HG03064 (cell line): ENCODE data around the gene ALMS1.
"Not testable (repeated sequence)": the region's sequence is repeated elsewhere in the genome, so short reads cannot be mapped to it uniquely, and the experiment has no call there.

Source experiments
- ATAC-seq: cut with Tn5 transposase; IDR thresholded peaks from one replicate; pipeline ENCODE4 v1.9.1; 2021; ENCODE audit warnings: low read depth; ENCODE audit not compliant: unreplicated experiment

Gene ALMS1

DNA sequence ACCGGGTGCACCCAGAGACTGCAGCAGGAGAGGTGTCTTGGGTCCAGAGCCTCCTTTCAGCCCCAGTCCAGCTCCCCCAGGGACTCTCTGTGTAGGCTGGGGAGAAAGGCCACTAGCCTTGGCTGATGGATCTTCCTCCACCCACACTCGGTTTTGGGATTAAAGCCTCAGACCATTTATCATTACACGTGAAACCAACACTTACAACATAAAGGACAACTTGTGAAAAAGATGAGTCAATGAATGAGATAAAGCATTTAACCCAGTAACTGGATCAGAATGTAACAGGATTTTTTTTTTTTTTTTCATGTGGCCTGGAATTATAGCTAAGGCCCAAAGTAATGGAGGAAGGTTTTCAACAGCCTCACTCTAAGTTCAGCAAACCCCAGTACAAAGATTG is 224.5 kb downstream of the ALMS1 start:
- ATAC-seq: no peak

DNA sequence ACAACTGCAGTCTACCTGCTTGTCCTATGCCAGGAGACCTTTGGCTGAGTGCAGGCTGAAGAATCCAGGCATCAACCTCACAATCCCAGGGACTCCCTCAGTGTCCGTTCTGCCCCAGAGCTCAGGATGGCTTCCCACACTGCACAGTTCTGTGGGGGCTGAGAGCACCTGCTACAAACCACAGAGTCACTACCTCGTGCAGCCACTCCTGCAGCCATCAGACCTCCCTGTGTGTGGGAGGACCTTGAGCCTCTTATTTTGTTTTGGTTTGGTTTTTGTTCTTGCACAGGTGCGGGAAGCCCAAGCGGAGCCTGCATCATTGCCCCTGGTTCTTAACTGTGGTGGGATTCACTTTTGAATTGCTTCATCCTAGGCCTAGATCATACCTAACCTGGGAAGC is 225.6 kb downstream of the ALMS1 start:
- ATAC-seq: no peak

DNA sequence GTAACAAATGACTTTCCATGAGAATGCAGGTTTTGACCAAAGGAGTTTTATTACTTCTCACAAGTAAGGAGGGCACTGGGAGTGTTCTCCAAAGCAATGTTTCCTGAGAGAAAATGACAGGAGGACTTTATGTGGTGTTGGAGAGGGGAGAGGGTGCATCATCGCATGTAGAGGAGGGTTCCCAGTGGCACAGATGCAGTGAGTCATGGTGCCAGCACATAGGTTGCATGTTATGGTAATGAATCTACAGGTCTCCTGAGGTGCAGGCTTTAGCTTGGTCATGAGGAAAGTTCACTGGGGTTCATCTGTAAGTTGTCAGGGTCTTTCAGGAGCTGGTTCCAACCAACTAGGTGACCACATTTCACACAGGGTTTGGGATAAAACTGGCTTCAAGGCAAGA is 226.2 kb downstream of the ALMS1 start:
- ATAC-seq: no peak

DNA sequence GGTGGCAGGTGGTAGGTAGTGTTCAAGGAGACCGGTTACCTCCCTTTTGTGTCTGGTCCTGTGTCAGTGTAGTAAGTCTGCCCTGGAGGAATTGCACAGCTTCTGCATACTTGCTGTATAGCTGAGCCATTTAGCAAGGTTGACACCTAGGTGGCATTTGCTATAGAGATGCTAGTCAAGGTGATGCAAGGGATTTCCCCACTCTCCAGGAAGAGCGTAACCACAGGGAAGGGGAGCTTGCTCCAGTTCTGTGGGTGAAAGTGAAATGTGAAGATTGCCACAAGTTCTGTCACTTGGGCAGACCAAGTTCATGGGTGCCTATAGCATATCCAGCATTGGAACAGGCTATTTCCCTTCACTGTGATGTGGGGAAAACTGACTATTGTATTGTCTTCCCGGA is 228.5 kb downstream of the ALMS1 start:
- no peak for ATAC-seq

DNA sequence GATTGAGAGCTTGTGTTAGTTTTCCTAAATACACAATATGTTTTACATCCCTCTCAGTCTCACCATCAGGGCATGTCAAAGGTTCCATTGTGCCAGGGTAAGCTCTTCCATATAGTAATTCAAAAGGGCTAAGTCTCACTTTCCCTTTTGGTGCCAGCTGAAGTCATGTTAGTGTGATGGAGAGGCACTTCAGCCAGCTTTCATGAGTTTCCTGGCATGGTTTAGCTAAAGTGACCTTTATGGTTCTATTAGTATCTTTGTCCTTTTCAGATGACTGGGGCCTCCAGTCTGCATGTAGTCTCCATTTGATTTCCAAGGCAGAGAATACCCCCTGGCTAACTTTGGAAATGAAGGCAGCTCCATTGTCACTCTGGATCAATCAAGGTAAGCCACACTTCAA is 229.4 kb downstream of the ALMS1 start:
- no peak for ATAC-seq

DNA sequence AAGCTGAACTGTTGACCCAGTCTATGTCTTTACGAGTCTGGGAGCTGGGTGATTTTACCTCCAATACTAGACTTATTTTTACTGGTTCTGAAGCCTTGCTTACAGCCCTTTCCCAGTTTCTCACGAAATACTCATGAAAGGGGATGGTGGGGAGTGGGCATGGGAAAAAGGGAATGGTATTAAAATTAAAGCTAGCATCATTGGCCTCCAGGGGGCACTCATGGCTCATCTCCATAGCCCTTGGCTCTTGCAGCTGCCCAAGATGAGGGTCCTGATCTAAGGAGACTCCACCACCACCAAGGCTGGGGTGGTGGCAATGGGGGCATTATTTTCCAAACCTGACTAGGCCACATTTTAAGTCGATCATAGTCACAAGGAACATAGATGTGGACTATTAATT is 234.3 kb downstream of the ALMS1 start:
- ATAC-seq: not testable (repeated sequence)

DNA sequence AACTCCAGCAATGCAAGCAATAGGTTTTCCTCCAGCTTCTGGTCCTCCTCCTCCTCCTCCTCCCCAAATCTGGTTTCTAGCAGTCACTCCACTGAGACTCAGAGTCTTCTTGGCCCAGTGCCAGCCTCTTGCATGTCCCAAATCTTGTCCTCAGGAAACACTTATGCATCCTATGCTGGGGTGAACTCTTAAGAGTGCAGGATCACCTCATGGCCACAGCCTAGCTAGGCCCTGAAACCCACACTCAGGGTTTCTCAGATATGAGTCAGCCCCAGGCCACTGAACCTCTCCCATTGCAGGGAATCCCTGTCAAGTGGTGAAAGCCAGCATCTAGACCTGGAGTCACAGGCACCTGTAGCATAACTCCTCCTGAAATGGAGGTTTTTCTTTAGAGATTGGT is 238.4 kb downstream of the ALMS1 start:
- ATAC-seq: not testable (repeated sequence)

DNA sequence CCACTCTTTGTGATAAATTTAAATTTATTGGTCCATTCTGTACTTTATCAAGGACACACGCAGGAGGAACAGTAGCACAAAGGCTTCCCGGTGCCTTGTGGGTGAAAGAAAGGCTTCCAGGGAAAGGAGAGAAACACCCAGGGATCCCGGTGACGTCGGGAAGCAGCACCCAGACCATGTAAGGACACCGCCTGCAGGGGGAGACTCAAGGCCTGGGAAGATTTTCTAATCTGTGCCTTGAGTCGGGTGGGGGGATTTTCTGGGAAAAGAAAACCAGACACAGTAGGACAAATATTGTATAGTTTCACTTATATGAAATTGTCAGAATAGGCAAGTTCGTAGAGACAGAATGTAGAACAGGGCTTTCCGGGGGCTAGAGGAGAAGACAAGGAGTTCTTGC is 239.0 kb downstream of the ALMS1 start:
- not testable (repeated sequence) for ATAC-seq

DNA sequence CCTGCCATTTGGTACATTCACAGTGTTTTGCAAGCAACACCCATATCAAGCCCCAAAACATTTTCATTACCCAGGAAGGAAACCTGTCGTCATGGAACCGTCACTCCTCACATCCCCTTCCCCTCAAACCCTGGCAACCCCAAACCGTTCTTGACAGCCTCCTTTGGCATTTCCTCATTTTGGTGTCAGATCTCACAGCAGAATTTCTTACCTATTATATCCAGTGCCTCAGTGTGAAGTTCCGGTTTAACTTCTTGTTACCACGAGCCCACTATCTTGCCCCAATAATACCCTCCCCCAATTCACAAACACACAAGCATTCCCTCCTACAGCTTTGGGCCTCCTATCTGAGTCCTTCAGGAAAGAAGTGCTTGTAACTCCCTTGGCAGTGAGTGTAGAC is 240.6 kb downstream of the ALMS1 start:
- not testable (repeated sequence) for ATAC-seq

DNA sequence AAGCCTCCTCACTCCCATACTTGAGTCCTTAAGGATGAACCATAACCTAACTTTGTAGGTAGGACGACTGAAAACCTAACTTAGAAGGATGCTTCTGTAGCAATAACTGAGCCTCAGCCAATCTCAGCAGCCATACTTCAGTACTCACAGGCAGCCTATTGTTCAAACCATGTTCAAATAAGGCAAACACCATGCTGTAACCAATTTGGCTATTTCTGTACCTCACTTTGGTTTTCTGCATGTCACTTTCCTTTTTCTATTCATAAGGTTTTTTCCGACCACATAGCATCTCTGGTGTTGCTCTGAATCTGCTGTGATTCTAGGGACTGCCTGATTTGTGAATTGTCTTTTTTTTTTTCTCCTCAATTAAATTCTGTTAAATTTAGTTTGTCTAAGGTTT is 242.9 kb downstream of the ALMS1 start:
- ATAC-seq: not testable (repeated sequence)

DNA sequence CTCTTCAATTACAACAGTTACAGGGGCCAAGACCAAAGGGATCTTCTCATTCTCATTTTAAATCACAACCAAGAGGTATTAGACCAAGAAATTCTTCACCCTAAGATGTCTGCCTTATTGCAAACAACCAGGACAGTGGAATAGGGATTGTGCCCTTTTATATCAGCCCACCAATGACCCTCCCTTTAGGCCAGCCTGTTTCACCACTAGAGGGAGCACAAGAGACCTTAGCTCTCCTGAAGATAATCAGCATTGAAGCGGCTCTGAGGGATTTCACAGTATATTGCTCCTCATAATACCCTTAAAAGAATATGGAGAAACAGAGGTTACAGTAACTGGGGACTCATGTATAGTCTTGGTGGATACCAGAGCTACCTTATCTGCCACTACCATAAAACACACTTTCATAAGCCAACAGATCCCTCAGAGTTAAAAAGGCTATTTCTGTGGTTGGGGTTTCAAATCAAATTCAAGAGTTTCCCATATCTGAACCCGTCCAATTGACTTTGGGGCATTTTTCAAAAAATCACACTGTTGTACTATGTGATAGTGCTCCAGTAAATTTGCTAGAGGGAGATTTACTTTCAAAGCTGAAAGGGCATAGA is 245.1 kb downstream of the ALMS1 start:
- not testable (repeated sequence) for ATAC-seq

DNA sequence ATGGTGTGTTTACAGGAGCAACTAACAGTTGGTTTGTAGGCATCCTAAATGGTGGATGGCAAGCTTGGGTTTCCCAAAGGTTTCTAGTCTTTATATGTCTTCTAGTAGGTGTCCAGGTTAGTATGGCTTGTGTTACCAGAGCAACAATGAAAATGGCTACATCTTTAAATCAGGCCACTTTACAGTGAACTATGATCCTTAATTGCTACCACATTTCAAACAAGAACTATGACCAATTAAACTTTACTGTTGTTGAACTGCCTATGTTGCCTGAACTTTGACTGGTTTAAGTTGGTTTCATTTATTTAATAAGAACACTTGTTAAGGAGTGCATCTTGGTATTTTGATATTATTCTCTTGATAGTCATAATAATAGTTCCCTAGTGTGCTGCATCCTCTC is 251.3 kb downstream of the ALMS1 start:
- not testable (repeated sequence) for ATAC-seq

DNA sequence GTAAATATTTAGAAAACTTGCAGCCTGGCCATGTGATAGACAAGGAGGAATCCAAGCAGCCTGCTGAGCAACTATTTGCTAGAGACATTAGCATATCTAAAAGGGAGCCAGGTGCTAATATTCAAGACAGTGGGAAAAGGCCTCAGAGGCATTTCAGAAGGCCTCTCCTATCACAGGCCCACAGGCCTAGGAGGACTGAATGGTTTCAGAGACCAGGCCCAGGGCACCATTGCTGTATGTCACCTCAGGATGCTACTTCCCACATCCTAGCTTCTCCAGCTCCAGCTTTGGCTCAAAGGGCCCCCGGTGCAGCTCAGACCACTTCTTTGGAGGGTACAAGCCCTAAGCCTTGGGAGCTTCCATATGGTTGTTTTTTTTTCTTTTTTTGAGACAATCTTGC is 252.8 kb downstream of the ALMS1 start:
- ATAC-seq: no peak

DNA sequence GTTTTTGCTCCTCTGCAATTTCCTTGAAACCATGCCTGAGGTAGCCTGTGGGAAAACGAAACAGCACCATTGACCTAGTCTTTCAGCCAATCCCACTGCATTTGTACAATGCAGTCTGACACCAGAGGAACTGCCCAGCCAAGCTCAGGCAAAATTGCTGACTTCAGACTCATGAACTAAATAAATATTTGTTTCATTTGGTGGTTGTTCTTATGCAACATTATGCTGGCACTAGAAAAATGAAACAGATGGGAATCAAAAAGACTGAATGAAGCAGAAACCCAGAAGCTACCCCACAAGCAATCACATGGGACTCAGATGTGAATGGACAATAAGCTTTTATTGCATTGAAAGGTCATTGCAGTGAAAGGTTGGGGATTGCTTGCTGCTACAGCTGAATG is 254.9 kb downstream of the ALMS1 start:
- no peak for ATAC-seq

DNA sequence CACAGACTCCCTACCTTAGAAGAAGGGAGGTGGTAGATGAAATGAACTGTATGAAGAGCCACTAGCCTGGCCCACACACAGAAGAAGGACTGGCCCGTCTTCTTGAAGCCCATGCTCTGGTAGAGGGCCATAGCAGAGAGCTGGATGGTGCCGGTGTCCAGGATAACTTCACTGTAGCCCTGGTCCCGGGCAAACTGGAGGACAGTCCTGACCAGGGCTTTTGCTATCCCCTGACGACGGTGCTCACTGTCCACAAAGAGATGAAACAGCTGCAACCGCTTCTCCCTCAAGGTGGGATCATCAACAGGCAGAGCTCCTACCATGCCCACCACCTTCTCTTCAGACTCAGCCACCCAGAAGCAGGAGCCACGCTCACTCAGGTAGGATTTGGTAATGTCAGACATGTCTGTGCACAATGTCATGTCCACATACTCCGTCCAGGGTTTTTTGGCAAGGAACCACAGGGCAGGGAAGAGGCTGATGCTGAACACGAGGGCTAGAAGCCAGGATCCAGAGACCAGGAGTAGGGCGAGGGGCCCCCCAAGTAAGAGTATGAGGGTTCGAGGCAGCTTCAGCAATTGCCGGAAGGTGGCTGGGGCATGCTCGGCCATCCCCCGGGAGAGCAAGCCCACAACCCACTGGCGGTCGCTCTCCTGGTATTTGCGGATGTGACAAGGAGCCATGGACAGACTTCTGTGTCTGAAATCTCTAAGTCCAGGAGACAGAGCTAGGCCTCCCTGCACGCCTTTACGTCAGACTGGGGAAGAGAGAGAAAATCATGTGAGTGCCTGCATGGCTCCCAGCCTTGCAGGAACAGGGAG is 255.5 kb downstream of the ALMS1 start:
- ATAC-seq: no peak

DNA sequence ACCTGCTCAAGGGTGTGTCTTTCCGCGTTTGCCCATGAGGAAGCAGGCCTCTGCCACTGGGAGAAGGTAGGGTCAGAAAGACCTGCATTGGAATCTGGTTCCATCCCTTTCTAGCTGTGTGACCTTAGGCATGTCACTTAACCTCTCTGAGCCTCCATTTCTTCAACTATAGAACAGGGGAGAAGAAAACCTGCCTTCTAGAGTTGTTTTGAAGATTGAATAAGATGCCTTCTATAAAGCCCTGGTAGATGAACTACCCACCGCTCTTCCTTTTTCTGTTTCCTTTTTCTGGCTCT is 256.1 kb downstream of the ALMS1 start:
- no peak for ATAC-seq

DNA sequence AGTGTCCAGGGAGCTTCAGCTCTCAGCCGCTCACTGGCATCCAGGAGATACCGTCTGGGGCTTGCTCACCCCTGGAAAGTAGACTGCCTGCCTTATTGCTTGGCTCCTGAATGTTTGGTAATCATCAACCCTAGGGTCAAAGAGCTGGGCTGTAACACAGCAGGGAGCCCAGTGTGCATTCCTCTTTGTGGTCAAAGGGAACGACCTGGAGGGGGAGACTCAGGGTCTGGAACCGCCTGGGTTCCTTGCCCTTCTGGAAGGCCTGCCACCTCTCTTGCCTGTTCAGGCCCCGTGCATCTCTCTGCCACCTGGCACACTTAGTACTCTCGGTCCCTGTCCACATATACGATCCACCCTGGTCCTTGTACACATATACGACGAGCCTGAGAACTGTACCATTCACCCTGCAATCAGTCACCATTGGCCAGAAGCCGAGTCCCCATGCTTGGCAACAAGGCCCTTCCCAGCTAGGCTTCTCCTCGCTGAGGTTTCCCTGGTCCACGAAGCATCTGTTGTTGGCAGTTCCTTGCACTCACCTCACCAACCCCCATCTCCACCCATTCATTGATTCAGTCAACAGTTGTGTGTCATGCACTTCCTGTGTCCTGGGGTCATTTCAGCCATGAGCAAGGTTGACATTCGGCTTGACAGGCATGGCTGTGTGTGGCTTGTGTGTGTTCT is 256.8 kb downstream of the ALMS1 start, which contains the start of gene NAT8:
Gene NAT8, minus strand, starts transcription at position 85 of the 681 bp plus-strand sequence. CDS start 794 bp downstream, outside the sequence.
- ATAC-seq: no peak

DNA sequence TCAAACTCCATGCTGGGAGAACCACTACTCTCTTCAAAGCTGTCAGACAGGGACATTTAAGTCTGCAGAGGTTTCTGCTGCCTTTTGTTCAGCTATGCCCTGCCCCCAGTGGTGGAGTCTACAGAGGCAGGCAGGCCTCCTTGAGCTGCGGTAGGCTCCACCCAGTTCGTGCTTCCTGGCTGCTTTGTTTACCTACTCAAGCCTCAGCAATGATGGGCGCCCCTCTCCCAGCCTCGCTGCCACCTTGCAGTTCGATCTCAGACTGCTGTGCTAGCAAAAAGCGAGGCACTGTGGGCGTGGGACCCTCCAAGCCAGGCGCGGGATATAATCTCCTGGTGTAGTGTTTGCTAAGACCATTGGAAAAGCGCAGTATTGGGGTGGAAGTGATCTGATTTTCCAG is 262.1 kb downstream of the ALMS1 start:
- ATAC-seq: not testable (repeated sequence)

DNA sequence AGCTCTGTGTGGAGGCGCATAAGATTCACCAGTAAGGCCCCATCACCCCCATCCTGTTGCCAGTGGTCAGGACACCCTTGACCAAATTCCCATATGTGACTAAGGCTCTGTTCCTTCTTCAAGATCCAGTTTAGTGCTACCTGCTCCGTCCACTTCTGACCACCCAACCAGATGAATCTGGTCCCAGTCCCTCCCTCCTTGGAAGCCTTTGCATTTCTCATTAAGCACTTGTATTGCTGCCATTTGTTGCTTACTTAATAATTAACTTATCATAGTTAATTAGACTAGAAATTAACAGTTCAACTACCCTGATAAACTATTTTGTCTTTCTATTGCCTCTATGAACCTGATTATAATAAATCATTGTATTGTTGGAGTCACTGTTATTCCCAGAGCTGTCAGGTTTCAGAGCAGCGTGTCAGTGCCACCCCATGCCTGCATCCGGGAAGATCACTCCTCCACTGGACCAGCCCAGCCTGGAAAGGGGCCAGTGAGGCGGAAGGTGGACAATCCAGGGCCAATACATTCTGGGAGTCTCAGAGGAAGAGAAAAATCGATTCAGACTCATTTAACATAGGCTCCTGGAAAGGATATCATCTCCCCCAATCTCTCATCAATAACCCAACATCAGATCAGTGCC is 266.1 kb downstream of the ALMS1 start:
- no peak for ATAC-seq

DNA sequence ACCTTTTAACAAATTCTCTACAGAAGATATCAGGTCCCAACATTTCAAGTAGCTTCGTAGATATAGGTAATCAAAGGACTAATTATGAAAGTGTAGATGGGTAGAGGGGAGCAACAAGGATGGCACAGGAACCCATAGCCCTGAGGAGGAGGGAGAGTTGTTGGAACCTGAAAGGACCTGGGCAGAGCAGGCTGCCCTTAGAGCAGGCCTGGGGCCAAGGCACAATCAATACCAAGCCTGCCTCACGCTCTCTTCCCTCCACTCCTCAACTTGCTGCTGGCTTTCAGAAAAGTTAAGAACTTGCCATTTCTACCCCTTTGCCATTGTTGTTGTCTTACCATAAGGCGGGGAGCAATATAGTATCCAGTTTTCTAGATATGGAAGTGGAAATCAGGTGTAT is 266.7 kb downstream of the ALMS1 start:
- no peak for ATAC-seq

DNA sequence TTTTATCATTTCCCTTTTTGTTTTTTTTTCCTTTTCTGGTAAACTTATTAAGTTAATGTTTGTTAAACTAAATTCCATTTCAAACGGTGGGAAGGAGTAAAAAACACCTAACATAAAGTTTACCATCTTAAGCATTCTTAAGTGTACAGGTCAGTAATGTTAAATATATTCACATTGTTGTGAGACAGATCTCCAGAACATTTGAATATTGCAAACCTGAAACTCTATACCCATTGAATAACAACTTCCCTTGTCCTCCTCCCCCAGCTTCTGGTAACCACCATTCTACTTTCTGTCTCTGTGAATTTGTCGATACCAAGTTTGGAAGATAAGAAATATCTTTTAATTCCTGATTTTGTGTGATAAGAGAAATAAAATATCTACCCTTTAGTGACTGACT is 268.5 kb downstream of the ALMS1 start:
- ATAC-seq: no peak
